Large intestine (tissue), 3 donors: ENCODE data around the gene PRAMEF5. TPM values are rescaled to one million over a fixed set of nuclear protein-coding genes. Genes with fewer than 3 reads are reported as not detected.
"Not testable (repeated sequence)": the region's sequence is repeated elsewhere in the genome, so short reads cannot be mapped to it uniquely, and the experiment has no call there.

ENCODE experiments used
- DNase-seq, 2 donors: peaks; one replicate each; pipeline versions ENCODE4 v3.0.0 to v3.0.0-alpha.2; 2013
- H3K27ac ChIP-seq: one replicate; pipeline ENCODE4 v1.5.1; 2013; ENCODE audit warnings: low read length
- H3K27me3 ChIP-seq: 2 replicates; pipeline ENCODE4 v1.6.1; 2013; ENCODE audit warnings: low read length; ENCODE audit not compliant: control insufficient read depth, insufficient read depth
- H3K36me3 ChIP-seq: 2 replicates; pipeline ENCODE4 v1.6.1; 2013; ENCODE audit warnings: low read length; ENCODE audit not compliant: control insufficient read depth, insufficient read depth
- H3K4me1 ChIP-seq: one replicate; pipeline ENCODE4 v1.6.1; 2013; ENCODE audit warnings: low read length; ENCODE audit not compliant: control insufficient read depth, insufficient read depth
- H3K4me3 ChIP-seq: one replicate; pipeline ENCODE4 v1.5.1; 2013; ENCODE audit warnings: low read length
- H3K9me3 ChIP-seq: one replicate; pipeline ENCODE4 v1.6.1; 2013; ENCODE audit warnings: mild to moderate bottlenecking, low read depth, low read length, moderate library complexity; ENCODE audit not compliant: control insufficient read depth
- WGBS: methylation state at CpG from one replicate; pipeline ENCODE4 v1.1.5; 2013; ENCODE audit warnings: low lambda C conversion rate; ENCODE audit not compliant: insufficient coverage; 5-methylcytosine and 5-hydroxymethylcytosine counted together
- polyA plus RNA-seq: library from polyadenylated mRNA; unstranded; fragments of 120-200 nt; gene quantifications from one replicate; pipeline ENCODE4 v1.2.1, GENCODE V29; 2013

PRAMEF5 gene
- polyA plus RNA-seq, 1 donor: not detected

- H3K9me3 ChIP-seq: not testable (repeated sequence)
- 88% methylated on average over 1 of the region's 2 CpGs for WGBS
Observed at GRCh38 chr1:13230601-13231000, 23.4 kb upstream of the PRAMEF5 start.

DNA sequence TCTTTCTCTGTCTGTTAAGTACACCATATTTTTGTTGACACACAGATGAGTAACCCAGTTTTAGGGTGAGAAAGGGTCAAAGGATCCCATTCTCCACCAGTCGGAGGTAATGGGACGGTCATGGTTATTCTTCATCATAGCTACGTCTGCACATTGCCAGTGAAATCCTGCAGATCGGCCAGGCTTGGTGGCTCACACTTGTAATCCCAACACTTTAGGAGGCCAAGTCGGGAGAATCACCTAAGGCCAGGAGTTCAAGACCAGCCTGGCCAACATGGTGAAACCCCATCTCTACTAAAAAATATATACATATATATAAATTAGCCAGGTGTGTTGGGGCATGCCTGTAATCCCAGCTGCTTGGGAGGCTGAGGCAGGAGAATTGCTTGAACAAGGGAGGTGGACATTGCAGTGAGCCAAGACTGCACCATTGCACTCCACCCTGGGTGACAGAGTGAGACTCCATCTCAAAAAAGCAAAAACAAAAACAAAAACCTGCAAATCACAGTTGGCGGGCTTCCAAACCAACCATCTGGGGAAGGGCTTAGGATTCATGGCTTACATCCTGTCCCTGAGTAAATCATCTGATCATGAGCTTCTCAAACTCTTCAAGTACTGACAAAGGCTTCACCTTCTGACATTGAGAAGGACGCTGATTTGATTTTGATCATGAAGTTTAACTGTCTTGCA, 22.8 kb upstream of the PRAMEF5 start:
- not testable (repeated sequence) for H3K27me3 ChIP-seq, DNase-seq
- WGBS: 63% methylated on average over 2 of the region's 7 CpGs

More at GRCh38 chr1:13230601-13231000, 23.4 kb upstream of the PRAMEF5 start:
- not testable (repeated sequence) for H3K27ac ChIP-seq, H3K36me3 ChIP-seq, H3K4me3 ChIP-seq, H3K4me1 ChIP-seq, DNase-seq, H3K27me3 ChIP-seq

GRCh38 chr1:13232056-13232455, 21.9 kb upstream of the PRAMEF5 start:
- H3K9me3 ChIP-seq, DNase-seq, H3K27ac ChIP-seq, H3K36me3 ChIP-seq, H3K27me3 ChIP-seq, H3K4me1 ChIP-seq, H3K4me3 ChIP-seq: not testable (repeated sequence)
- no CpG with 5 or more reads among the region's 2 CpGs for WGBS

More for the DNA sequence above, 22.8 kb upstream of the PRAMEF5 start:
- H3K4me3 ChIP-seq, H3K9me3 ChIP-seq, H3K4me1 ChIP-seq, H3K36me3 ChIP-seq, H3K27ac ChIP-seq: not testable (repeated sequence)

GRCh38 chr1:13234057-13234456, 19.9 kb upstream of the PRAMEF5 start:
- not testable (repeated sequence) for H3K27ac ChIP-seq, H3K36me3 ChIP-seq, H3K9me3 ChIP-seq, H3K27me3 ChIP-seq, H3K4me3 ChIP-seq, DNase-seq, H3K4me1 ChIP-seq
- WGBS: no CpG with 5 or more reads among the region's 1 CpG

GRCh38 chr1:13237572-13237971, 16.4 kb upstream of the PRAMEF5 start:
- not testable (repeated sequence) for H3K4me3 ChIP-seq, DNase-seq, H3K36me3 ChIP-seq, H3K4me1 ChIP-seq, H3K9me3 ChIP-seq, H3K27ac ChIP-seq, H3K27me3 ChIP-seq
- no CpG with 5 or more reads among the region's 4 CpGs for WGBS

- H3K27ac ChIP-seq, H3K36me3 ChIP-seq, H3K4me3 ChIP-seq, DNase-seq, H3K4me1 ChIP-seq, H3K9me3 ChIP-seq, H3K27me3 ChIP-seq: not testable (repeated sequence)
- 99% methylated on average over 4 of the region's 4 CpGs for WGBS
Observed at GRCh38 chr1:13239633-13240032, 14.4 kb upstream of the PRAMEF5 start.

- WGBS: 68% methylated on average over 5 of the region's 9 CpGs
Observed at GRCh38 chr1:13243536-13244263, 10.3 kb upstream of the PRAMEF5 start.

DNA sequence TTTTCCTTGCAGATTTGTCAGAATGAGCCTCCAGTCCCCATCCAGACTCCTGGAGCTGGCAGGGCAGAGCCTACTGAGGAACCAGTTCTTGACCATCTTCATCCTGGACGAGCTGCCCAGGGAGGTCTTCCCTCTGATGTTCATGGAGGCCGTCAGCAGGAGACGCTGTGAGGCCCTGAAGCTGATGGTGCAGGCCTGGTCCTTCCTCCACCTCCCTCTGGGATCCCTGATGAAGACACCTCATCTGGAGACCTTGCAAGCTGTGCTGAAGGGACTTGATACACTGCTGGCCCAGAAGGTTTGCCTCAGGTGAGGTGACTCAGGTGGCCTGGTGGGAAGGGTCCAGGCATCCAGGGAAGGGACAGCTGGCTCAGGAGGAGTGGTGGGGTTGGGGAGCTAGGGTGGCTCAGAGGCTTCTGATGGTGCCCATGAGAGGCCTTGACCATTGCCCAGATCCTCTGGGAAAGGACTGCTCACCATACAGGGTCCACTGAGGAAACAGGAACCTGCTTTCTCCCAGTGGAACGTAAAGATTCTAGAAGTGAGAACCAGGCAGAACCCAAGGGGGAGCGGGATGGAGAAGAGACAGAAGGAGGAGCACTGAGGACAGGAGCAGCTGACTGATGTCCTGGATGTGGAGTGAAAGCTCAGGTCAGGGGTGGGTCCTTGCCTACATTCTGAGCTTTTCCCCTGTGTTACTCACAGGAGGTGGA, 8.0 kb upstream of the PRAMEF5 start:
- not testable (repeated sequence) for H3K27ac ChIP-seq, H3K4me1 ChIP-seq, H3K9me3 ChIP-seq, DNase-seq, H3K4me3 ChIP-seq, H3K36me3 ChIP-seq, H3K27me3 ChIP-seq
- WGBS: no CpG with 5 or more reads among the region's 5 CpGs

More at GRCh38 chr1:13243536-13244263, 10.3 kb upstream of the PRAMEF5 start:
- H3K4me3 ChIP-seq, H3K27ac ChIP-seq, H3K27me3 ChIP-seq, H3K36me3 ChIP-seq, H3K4me1 ChIP-seq, DNase-seq, H3K9me3 ChIP-seq: not testable (repeated sequence)

DNA sequence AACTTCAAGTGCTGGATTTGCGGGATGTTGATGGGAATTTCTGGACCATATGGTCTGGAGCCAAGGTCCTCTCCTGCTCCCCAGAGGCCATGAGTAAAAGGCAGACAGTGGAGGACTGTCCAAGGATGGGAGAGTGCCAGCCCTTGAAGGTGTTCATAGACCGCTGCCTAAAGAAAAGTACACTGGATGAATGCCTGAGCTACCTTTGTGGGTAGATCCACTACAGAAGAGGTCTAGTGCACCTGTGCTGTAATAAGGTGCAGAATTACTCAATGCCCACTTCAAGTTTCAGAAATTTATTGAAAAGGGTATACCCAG, 7.5 kb upstream of the PRAMEF5 start:
- H3K36me3 ChIP-seq, DNase-seq, H3K4me3 ChIP-seq, H3K9me3 ChIP-seq, H3K27me3 ChIP-seq, H3K4me1 ChIP-seq, H3K27ac ChIP-seq: not testable (repeated sequence)
- 100% methylated on average over 1 of the region's 2 CpGs for WGBS

- no CpG with 5 or more reads among the region's 7 CpGs for WGBS
- not testable (repeated sequence) for H3K9me3 ChIP-seq, H3K4me1 ChIP-seq, H3K27me3 ChIP-seq, H3K36me3 ChIP-seq, H3K27ac ChIP-seq, DNase-seq, H3K4me3 ChIP-seq
Observed at GRCh38 chr1:13247122-13247521, 6.9 kb upstream of the PRAMEF5 start.
